Mesendoderm (in vitro differentiated cells): ENCODE data around the gene CHCHD2.
"Not testable (repeated sequence)": the region's sequence is repeated elsewhere in the genome, so short reads cannot be mapped to it uniquely, and the experiment has no call there.

ENCODE experiments used
- DNase-seq: peaks from one replicate; pipeline ENCODE4 v3.0.0; 2013
- H2AK5ac ChIP-seq: 2 replicates; pipeline ENCODE4 v1.6.1; 2013; ENCODE audit warnings: low read length, inconsistent platforms
- H2BK120ac ChIP-seq: 2 replicates; pipeline ENCODE4 v1.6.1; 2013; ENCODE audit warnings: low read depth, mild to moderate bottlenecking, low read length, moderate library complexity, mixed read lengths
- H2BK15ac ChIP-seq: replicated peaks from 2 replicates; pipeline ENCODE4 v1.6.1; 2013; ENCODE audit warnings: low read depth, mild to moderate bottlenecking, moderate library complexity
- H2BK5ac ChIP-seq: 2 replicates; pipeline ENCODE4 v1.6.1; 2013; ENCODE audit warnings: low read length, inconsistent platforms
- H3K18ac ChIP-seq: 2 replicates; pipeline ENCODE4 v1.6.1; 2013; ENCODE audit warnings: mild to moderate bottlenecking, low read length, mixed read lengths
- H3K23ac ChIP-seq: one replicate; pipeline ENCODE4 v1.6.1; 2013; ENCODE audit warnings: low read length
- H3K27ac ChIP-seq: 2 replicates; pipeline ENCODE4 v1.5.1; 2013; ENCODE audit warnings: low read depth, mild to moderate bottlenecking, inconsistent platforms, low read length, moderate library complexity
- H3K27me3 ChIP-seq: 2 replicates; pipeline ENCODE4 v1.6.1; 2013; ENCODE audit warnings: low read length, control low read depth, mild to moderate bottlenecking, inconsistent platforms; ENCODE audit not compliant: insufficient read depth, poor library complexity
- H3K36me3 ChIP-seq: 2 replicates; pipeline ENCODE4 v1.6.1; 2013; ENCODE audit warnings: low read length, inconsistent platforms; ENCODE audit not compliant: control insufficient read depth, insufficient read depth
- H3K4ac ChIP-seq: one replicate; pipeline ENCODE4 v1.6.1; 2013; ENCODE audit warnings: low read depth, mild to moderate bottlenecking, low read length, moderate library complexity
- H3K4me1 ChIP-seq: 2 replicates; pipeline ENCODE4 v1.6.1; 2013; ENCODE audit warnings: low read depth, low read length, inconsistent platforms; ENCODE audit not compliant: control insufficient read depth
- H3K4me2 ChIP-seq: 2 replicates; pipeline ENCODE4 v1.6.1; 2013; ENCODE audit warnings: low read length
- H3K4me3 ChIP-seq: 2 replicates; pipeline ENCODE4 v1.5.1; 2013; ENCODE audit warnings: mild to moderate bottlenecking, low read length
- H3K56ac ChIP-seq: one replicate; pipeline ENCODE4 v1.6.1; 2013; ENCODE audit warnings: low read length
- H3K79me1 ChIP-seq: 2 replicates; pipeline ENCODE4 v1.6.1; 2013; ENCODE audit warnings: low read length, inconsistent platforms
- H3K79me2 ChIP-seq: 2 replicates; pipeline ENCODE4 v1.6.1; 2013; ENCODE audit warnings: mild to moderate bottlenecking, low read length; ENCODE audit not compliant: control insufficient read depth, insufficient read depth
- H3K9ac ChIP-seq: 2 replicates; pipeline ENCODE4 v1.6.1; 2013; ENCODE audit warnings: low read length, inconsistent platforms
- H4K5ac ChIP-seq: one replicate; pipeline ENCODE4 v1.6.1; 2013; ENCODE audit warnings: low read length
- H4K8ac ChIP-seq: one replicate; pipeline ENCODE4 v1.6.1; 2013; ENCODE audit warnings: low read depth, mild to moderate bottlenecking, control low read depth, low read length, moderate library complexity
- WGBS: extraction: QIAGEN DNeasy Blood & Tissue Kit; methylation state at CpG from one replicate; pipeline ENCODE4 v1.1.7; 2013; ENCODE audit warnings: low lambda C conversion rate, missing lambda C conversion rate; ENCODE audit not compliant: insufficient coverage; ENCODE audit errors: extremely low coverage; 5-methylcytosine and 5-hydroxymethylcytosine counted together

CHCHD2 gene

DNA sequence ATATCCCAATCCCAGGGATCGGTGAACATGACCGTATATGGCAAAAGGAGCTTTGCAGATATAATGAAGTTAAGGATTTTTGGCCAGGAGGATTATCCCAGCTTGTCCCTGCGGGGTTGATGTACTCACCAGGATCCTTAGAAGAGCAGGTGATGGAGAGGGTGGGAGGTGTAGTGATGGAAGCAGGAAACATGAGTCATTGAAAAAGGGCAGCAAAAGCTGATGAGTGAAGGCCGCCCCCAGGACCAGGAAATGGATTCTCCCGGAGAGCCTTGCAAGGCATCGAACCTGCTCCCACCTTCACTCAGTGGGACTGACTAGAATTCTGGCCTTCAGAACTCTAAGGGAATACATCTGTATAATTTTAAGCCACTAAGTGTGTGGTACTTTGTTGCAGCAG, 15.2 kb upstream of the CHCHD2 start:
- no peaks in the 10 kb centered on the region for H3K79me1 ChIP-seq
- H3K4ac ChIP-seq, result no peak overlapping the region
- H3K18ac ChIP-seq, result no peak overlapping the region
- no peak overlapping the region for H4K5ac ChIP-seq
- H3K23ac ChIP-seq, result no peak overlapping the region
- no peak overlapping the region for H3K4me2 ChIP-seq
- H3K9ac ChIP-seq, result no peak overlapping the region
- H3K27me3 ChIP-seq, result no peaks in the 10 kb centered on the region
- no peaks in the 10 kb centered on the region for H3K4me1 ChIP-seq
- H3K36me3 ChIP-seq, result no peaks in the 10 kb centered on the region
- H2BK5ac ChIP-seq, result no peak overlapping the region
- no CpG with 5 or more reads among the region's 6 CpGs for WGBS
- H3K79me2 ChIP-seq, result no peaks in the 10 kb centered on the region
- no peak overlapping the region for H3K27ac ChIP-seq
- H2AK5ac ChIP-seq, result no peak overlapping the region
- DNase-seq, result no peak
- H2BK120ac ChIP-seq, result no peak overlapping the region
- H3K4me3 ChIP-seq, result no peak overlapping the region
- no peak overlapping the region for H3K56ac ChIP-seq
- no peak overlapping the region for H4K8ac ChIP-seq
- H2BK15ac ChIP-seq, result no peak overlapping the region

DNA sequence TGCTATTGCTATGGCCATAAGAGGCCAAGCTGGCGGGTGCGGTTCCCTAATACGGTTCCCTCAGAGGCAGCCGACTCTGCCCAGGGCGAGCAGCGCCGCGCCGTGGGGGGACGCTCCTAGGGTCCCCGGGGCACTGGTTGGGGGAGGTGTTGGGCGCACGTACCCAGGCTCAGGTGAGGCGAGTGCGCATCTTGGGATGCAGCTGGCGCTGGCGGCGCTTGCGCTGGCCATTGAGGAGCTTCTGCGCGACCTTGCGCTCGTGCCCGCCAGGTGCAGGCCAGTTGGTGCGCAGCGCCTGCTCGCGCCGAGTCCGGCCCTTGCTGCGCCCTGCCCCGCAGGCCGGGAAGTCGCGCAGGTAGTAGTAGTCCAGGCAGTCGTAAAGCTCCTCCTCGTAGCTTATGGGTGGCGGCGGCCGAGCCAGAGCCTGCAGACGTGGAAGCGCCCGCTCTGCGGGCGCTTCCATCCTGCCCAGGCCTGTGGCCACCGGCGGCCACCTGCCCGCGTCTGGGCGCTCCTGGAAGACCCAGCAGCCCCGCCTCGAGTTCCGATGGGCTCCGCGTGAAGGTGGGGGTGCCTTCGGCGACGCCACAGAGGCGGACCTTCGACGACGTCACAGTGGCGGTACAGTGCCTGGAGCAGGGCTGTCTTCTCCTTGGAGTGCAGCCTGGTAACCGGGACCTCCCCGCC, 9.7 kb upstream of the CHCHD2 start, which contains the start of gene NUPR2:
TSS of gene NUPR2 (minus strand) at position 566 of the 687 bp plus-strand sequence. CDS start at position 463, 103 bp downstream.
- no peak within 1 kb of the TSS for H3K9ac ChIP-seq
- H2BK5ac ChIP-seq, result no peak within 1 kb of the TSS
- no peak within 1 kb of the TSS for H3K23ac ChIP-seq
- no peak within 1 kb of the TSS for H2BK120ac ChIP-seq
- no peak within 1 kb of the TSS for H2AK5ac ChIP-seq
- H3K36me3 ChIP-seq, result no peaks in the 10 kb centered on the region
- H3K4me3 ChIP-seq, result no peak within 1 kb of the TSS
- H3K79me1 ChIP-seq, result no peaks in the 10 kb centered on the region
- no peak within 1 kb of the TSS for H3K4ac ChIP-seq
- no peak within 1 kb of the TSS for H3K18ac ChIP-seq
- no peak for DNase-seq
- no peak within 1 kb of the TSS for H3K56ac ChIP-seq
- H3K27me3 ChIP-seq, result no peaks in the 10 kb centered on the region
- no peak within 1 kb of the TSS for H2BK15ac ChIP-seq
- no peak within 1 kb of the TSS for H4K5ac ChIP-seq
- H3K4me1 ChIP-seq, result no peaks in the 10 kb centered on the region
- no peak within 1 kb of the TSS for H4K8ac ChIP-seq
- no peak within 1 kb of the TSS for H3K27ac ChIP-seq
- WGBS, result no CpG with 5 or more reads among the region's 65 CpGs
- no peaks in the 10 kb centered on the region for H3K79me2 ChIP-seq
- no peak within 1 kb of the TSS for H3K4me2 ChIP-seq

DNA sequence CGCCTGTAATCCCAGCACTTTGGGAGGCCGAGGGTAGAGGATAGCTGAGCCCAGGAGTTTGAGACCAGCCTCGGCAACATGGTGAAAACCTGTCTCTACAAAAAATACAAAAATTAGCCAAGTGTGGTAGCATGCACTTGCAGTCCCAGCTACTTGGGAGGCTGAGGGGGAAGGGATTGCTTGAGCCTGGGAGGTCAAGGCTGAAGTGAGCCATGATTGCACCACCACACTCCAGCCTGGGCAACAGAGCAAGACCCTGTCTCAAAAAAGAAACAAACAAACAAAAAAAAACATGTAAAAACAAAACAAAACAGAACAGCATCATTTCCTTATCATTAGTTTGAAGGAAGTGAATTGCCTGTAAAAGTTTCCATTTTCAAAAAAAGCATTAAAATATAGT, 6.0 kb upstream of the CHCHD2 start:
- not testable (repeated sequence) for H2AK5ac ChIP-seq, H3K4me1 ChIP-seq, H3K56ac ChIP-seq, H3K79me2 ChIP-seq, H3K36me3 ChIP-seq, H3K79me1 ChIP-seq, H3K23ac ChIP-seq, H3K18ac ChIP-seq, H2BK5ac ChIP-seq, H4K8ac ChIP-seq, H3K4me2 ChIP-seq, H2BK15ac ChIP-seq, H3K4ac ChIP-seq, H2BK120ac ChIP-seq, H3K4me3 ChIP-seq, H4K5ac ChIP-seq, H3K27me3 ChIP-seq, H3K27ac ChIP-seq, H3K9ac ChIP-seq, DNase-seq
- no CpG with 5 or more reads among the region's 3 CpGs for WGBS

DNA sequence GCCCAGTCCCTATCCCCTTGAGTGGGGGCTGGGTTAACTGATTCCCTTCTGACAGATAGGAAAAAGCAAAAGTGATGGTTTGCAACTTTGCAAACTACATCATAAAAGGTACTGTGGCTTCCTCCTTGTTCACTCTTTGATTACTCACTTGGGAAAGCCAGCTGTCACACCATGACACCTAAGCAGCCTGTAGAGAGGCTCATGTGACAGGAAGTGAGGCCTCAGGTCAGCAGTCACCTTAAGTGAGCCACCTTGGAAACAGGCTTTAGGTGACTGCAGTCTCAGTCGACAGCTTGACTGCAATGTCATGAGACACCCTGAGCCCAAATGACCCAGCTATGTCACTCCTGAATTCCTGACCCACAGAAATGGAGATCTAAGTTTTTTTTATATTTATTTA, 4.3 kb upstream of the CHCHD2 start:
- no CpG with 5 or more reads among the region's 1 CpG for WGBS
- H2BK5ac ChIP-seq, result no peak overlapping the region
- no peaks in the 10 kb centered on the region for H3K79me1 ChIP-seq

DNA sequence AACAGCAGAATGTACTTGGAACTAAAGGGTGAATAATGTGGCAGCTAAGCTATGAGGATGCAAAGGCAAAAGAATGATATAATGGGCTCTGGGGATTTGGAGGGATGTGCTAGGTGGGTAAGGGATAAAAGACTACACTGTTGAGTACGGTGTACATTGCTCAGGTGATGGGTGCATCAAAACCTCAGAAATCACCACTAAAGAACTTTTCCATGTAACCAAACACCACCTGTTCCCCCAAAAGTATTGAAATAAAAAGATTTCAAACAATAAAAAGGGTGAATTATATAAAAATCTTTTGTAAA, 1.6 kb upstream of the CHCHD2 start:
- Histone ChIP-seq H3K27me3 (no peaks in the 10 kb centered on the region), H3K18ac (no peak overlapping the region), H3K4ac (no peak overlapping the region), H3K4me2 (no peak overlapping the region), H3K27ac (no peak overlapping the region), H2BK5ac (no peak overlapping the region), H4K5ac (no peak overlapping the region), H3K23ac (no peak overlapping the region), H3K79me1 (peaks cover 3% of the 10 kb centered on the region), H3K79me2 (peaks cover 14% of the 10 kb centered on the region), H4K8ac (no peak overlapping the region), H3K4me3 (no peak overlapping the region), H3K56ac (no peak overlapping the region), H3K4me1 (peaks cover 1% of the 10 kb centered on the region), H2AK5ac (no peak overlapping the region), H2BK15ac (no peak overlapping the region), H2BK120ac (no peak overlapping the region), H3K9ac (no peak overlapping the region), H3K36me3 (peaks cover 4% of the 10 kb centered on the region)
- whole genome bisulfite sequencing, result no CpG with 5 or more reads among the region's 1 CpG
- DNase-seq, result no peak

More for the DNA sequence above, 4.3 kb upstream of the CHCHD2 start:
- Histone ChIP-seq H4K8ac (no peak overlapping the region), H3K56ac (no peak overlapping the region), H3K4ac (no peak overlapping the region), H3K9ac (no peak overlapping the region), H4K5ac (no peak overlapping the region), H3K79me2 (peaks cover 5% of the 10 kb centered on the region), H2BK120ac (no peak overlapping the region), H3K36me3 (no peaks in the 10 kb centered on the region), H3K23ac (no peak overlapping the region), H3K4me3 (no peak overlapping the region), H2BK15ac (no peak overlapping the region), H3K27ac (no peak overlapping the region), H3K18ac (no peak overlapping the region), H3K27me3 (no peaks in the 10 kb centered on the region), H3K4me2 (no peak overlapping the region), H3K4me1 (no peaks in the 10 kb centered on the region), H2AK5ac (no peak overlapping the region)
- no peak for DNase-seq

DNA sequence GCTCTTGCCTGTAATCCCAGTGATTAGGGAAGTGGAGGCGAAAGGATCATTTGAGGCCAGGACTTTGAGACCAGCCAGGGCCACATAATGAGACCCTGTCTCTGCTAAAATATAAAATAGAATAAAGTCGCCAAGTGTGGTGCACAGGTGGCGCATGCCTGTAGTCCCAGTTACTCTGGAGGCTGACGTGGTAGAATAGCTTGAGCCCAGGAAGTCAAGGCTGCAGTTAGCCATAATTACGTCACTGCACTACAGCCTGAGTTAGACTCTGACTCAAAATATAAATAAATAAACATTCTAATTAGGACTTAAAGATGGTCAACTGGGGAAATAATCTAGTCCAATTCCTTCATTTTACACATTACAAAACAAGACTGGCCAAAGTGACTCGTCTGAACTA, 768 bp downstream of the CHCHD2 start:
- no peak overlapping the region for H4K5ac ChIP-seq
- H3K27me3 ChIP-seq, result no peaks in the 10 kb centered on the region
- H4K8ac ChIP-seq, result no peak overlapping the region
- H3K18ac ChIP-seq, result no peak overlapping the region
- H2AK5ac ChIP-seq, result no peak overlapping the region
- peak; percentile 31 for DNase-seq
- H3K9ac ChIP-seq, result peak overlapping the region; percentile 96
- H2BK5ac ChIP-seq, result no peak overlapping the region
- H3K4ac ChIP-seq, result no peak overlapping the region
- peak overlapping the region; percentile 99 for H3K4me3 ChIP-seq
- peaks cover 3% of the 10 kb centered on the region for H3K79me1 ChIP-seq
- H3K4me2 ChIP-seq, result peak overlapping the region; percentile 70
- H3K56ac ChIP-seq, result peak overlapping the region; percentile 91
- H2BK120ac ChIP-seq, result no peak overlapping the region
- no CpG with 5 or more reads among the region's 6 CpGs for WGBS
- H3K4me1 ChIP-seq, result peaks cover 1% of the 10 kb centered on the region
- peaks cover 14% of the 10 kb centered on the region for H3K79me2 ChIP-seq
- no peak overlapping the region for H3K23ac ChIP-seq
- H3K36me3 ChIP-seq, result peaks cover 7% of the 10 kb centered on the region
- H3K27ac ChIP-seq, result no peak overlapping the region
- H2BK15ac ChIP-seq, result no peak overlapping the region
